Stimulated activated naive CD8-positive, alpha-beta T cell treated with anti-CD3 and anti-CD28 coated beads, Interleukin-15, Interleukin-2, amounts not matched to agents 100 U/mL and 50 U/mL, for 24 hours (primary cell): Measurements from ENCODE around the gene CYP26A1.
A peak's percentile ranks its signal among the peaks of the same experiment; 100 is the strongest.
"Not testable (repeated sequence)": the region's sequence is repeated elsewhere in the genome, so short reads cannot be mapped to it uniquely, and the experiment has no call there.

ENCODE experiments used
- ATAC-seq: fragments of 150-1000 bp; cut with Tn5 transposase; one replicate; pipeline ENCODE4 v1.10.0; 2021
- DNase-seq: peaks from one replicate; pipeline ENCODE4 v3.0.0; 2021

CYP26A1 gene

DNA sequence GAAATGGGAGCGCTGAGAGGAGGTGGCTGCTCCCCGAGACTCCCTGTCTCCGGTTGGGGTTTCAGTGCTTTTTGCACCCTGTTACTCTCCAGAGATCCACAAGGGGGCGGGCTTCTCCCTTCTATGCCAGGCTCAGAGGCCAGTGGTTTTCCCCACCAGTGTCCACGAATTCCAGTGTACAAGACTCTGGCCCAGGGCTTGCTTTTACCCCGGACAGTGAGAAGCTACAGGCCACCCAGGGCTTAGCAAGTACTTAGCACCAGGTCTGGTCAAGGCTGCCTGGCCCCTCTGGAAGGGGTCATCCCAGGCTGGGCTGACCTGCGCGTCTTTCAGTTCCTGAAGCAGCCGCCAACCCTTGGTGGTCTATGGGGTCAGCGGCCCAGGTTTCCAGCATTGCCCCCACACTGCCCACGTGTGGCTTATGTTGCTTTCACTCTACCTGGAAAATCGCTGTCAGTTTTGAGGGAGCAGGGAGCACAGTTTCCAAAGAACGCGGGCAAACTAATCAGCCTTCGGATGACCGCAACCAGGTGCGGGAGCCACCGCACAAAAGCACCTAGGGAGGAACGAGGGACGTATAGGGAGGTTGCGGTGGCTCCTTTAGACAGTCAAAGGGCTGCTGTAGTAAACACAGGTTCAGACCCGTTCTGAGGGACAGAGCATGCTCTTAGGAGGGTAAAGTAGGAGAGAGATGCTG, 6.8 kb downstream of the CYP26A1 start:
- ATAC-seq, result peak; percentile 42
- peak; percentile 62 for DNase-seq

DNA sequence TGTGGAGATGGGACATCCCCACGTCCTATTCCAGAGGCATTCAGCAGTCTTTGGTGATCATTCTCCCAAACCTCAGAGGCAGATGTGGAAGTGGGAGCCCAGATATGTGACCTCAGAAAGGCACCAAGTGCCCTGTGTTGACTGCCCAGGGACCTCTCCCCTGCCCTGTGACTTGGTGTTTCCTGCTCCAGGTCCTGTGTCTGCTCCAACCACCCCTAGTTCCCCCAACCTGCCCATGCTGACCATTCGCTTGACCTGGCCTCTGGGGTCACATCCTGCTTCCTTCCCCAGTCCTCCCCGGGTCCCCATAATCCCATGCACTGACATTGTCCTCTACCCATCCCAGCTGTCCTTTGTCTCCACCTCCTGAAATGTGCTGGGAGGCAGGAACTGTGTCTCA, 7.6 kb downstream of the CYP26A1 start:
- no peak for ATAC-seq
- no peak for DNase-seq

DNA sequence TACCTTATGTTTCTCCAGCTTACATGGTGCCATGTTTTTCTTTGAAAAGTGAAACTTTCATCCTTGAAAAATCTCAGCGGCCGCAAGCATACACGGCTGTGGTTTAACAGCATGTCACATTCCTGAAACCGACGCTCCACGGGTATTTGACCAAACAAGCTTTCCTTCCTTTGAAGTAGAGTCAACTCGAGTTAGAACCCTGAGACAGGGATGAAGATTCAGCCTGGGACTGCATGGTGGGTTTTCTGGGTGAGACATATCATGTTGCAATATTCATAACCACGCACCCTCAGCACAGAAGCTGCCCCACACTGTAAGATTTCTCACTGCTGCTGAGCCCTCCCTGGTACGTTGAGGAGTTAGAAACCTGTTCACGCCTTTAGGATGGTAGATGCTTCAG, 8.1 kb downstream of the CYP26A1 start:
- no peak for ATAC-seq
- no peak for DNase-seq

DNA sequence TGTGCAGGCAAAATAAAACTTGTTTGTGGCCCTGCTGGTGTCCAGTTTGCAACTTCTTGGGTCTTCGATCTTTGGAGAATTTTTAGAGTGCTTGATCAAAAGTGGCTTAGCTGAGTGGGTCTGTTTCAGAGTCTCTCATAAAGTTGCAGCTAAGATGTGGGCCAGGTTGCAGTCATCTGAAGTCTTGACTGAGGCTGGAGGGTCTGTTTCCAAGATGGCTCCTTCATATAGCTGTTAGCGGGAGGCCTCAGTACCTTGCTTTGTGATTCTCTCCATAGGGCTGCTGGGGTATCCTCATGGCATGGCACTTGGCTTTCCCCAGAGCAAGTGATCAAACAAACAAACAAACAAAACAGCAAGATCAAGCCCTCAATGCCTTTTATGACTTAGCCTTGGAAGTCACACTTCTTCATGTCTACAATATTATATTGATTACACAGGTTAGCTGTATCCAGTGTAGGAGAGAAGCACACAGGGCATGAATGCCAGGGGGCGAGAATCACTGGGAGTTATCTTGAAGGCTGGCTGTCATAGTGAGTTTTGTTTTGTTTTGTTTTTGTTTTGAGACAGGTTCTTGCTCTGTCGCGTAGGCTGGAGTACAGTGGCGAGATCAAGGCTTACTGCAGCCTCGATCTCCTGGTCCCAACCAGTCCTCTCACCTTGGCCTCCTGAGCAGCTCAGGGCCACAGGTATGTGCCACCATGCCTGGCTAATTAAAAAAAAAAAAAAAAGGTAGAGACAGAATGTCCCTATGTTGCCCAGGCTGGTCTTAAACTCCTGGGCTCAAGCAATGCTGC, 10.2 kb downstream of the CYP26A1 start:
- DNase-seq (no peak), ATAC-seq (no peak)

DNA sequence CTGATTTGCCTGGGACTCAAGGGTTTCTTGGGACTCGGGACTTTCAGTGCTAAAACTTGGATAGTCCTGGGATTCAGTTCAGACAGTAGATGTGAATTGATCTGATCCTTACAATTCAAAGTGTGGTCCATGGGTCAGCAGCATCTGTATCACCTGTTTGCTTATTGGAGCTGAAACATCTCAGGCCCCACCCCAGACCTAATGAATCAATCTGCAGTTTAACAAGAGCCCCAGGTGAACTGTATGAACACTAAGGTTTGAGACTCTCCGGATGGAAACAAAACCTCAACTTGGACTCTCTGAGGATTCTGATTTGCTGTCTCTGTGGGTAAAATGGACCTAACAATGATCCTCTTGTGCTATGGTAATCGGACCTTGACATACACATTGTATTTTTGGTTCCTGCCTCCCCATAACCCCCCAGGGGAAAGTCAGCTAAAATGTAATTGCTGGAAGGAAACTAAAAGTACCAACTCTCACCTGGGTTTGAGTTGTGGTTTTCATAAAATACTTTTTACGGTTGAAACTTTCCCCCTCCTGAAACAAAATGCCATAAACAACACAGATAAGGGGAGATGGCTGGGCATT, 11.7 kb downstream of the CYP26A1 start:
- DNase-seq (no peak), ATAC-seq (no peak)

DNA sequence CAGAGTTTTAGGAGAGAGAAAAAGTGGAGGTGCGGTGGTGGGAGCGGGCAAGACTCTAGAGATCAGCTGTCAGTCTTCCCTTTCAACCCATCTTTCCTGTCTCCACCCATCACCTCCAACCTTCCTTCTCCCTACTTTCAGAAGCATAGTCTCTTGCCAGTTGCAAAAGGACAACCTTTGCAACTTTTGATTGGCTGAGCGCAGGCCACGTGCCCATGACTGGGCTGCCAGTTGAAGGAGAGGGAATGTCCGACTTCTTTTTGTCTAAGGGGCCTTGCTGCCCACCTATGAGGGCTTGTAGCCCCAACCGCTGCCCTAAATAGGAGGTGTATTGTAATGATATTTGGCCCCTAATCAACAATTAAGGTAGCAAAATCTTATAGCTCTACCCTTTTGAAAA, 12.6 kb downstream of the CYP26A1 start:
- ATAC-seq (no peak), DNase-seq (no peak)

DNA sequence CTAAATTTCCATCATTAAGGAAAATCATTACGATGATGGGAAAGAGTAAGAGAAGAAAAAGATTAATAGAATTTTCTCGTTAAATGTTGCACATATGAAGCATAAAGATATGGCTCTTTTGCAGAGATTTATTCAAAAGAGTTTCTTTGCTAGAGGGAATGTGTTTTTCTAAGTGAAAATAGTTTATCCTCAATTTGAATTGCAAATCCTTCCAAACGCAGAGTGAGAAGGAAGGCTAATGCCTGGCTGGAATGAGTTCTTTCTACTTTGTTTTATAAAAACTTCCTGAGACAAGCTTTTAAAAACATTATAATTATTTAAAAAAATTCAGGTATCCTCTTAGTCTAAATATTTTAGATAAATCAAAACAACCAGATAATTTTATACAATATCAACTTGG, 14.2 kb downstream of the CYP26A1 start:
- ATAC-seq (no peak), DNase-seq (no peak)

DNA sequence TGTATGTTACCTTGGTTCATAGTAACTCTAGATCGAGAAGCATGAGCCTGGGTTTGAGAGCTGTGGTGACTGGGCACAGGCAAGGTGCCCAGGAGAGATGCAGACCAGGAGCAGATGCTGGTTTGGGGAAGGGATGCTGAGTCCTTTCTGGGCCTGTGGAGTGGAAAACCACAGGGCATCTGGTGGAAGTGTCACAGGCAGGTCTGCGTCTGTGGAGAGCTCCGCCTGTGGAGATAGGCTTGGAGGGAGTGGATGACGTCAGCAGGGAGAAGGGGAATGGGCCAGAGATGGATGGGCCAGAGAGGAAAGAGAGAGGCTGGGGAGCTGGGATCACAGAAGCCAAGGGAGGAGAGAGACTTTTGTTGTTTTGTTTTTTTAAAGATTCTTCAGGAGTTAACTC, 14.8 kb downstream of the CYP26A1 start:
- ATAC-seq, result no peak
- DNase-seq, result no peak

DNA sequence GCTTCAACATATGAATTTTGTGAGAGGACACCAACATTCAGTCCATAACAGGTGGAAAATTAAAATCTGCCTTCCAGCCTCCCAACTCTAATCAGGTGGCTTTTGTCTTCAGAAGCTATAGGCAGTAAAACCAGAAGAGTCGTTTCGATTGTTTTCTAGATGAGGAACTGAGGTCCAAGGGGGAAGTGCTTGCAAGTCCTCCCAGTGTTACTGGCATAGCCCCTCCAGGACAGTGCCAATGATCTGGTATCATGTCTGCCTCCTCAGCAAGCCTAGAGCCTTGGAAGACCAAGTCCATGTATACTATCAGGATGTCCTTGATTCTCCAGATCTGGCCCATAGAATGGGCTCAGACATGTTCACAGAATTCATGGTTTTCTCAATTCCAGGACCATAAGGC, 16.9 kb downstream of the CYP26A1 start:
- DNase-seq, result no peak

DNA sequence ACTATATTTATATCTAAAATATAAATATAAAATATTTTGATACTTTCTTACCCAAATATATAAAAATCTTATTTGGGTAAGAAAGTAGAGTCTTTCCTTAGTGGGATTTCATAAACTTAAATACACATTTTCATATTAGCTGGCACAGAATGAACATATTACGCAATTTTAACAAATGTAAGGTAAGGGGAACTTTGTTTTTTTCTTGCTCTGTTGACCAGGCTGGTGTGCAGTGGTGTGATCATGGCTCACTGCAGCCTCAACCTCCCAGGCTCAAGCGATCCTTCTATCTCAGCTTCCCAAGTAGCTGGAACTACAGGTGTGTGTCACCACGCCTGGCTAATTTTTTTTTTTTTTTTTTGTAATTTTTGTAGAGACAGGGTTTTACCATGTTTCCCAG, 18.3 kb downstream of the CYP26A1 start:
- ATAC-seq, result no peak
- DNase-seq, result no peak

More for the DNA sequence above, 16.9 kb downstream of the CYP26A1 start:
- ATAC-seq, result no peak

DNA sequence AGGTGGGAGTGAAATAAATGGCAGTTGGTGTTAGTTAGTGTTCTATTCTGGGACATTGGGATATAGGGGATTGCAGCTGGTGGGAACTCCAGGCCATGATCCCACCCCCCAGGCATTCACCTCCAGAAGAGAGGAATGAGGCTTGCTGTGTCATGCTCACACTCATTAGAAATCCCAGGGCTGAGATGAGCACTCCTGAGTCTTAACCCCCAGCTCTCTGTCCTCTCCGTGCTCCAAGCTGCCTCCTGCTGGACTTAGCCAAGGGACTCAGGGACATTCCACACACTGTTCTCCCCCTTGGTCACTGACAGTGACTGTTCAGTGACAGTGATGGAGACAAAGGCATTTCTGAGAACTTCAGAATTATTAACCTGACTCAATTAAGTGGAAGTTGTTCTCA, 21.5 kb downstream of the CYP26A1 start:
- DNase-seq (no peak), ATAC-seq (no peak)

DNA sequence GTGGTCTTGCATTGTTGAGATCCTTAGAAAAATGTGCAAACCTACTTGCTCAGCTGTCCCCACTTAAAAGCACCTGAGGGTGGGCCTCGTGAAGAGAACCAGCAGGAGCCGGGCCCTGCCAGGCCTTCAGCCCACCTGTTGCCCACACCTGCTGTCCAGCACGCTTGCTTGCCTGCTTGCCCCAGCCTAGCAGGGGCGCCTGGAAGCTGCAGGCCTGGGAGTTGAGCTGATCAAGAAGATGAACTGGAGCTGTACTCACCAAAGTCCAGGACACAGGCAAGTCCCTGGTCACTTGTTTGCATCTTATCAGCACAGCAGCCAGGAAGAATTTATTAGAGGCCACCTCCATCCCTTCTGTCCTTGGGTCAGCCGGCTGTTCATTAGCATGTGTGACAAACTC, 23.2 kb downstream of the CYP26A1 start:
- ATAC-seq (no peak), DNase-seq (no peak)

DNA sequence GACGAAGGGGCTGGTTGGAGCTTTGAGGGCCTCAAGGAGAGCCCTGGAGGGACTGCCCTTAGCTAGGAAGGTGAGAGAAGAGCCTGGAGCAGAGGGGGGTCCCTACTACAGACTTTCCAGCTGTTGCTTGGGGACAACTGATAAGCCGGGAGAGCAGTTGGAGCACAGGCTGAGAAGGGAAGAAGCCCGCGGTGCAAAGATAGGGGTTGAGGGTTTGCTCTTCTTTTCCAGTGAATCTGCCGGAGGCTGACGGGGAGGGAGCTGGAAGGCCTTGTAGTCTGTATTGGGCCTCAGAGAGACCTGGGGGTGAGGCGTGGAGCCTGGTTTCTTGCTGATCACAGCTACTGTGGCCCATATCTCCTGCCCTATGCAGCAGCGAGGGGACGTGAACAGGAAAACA, 23.7 kb downstream of the CYP26A1 start:
- ATAC-seq (no peak), DNase-seq (no peak)

DNA sequence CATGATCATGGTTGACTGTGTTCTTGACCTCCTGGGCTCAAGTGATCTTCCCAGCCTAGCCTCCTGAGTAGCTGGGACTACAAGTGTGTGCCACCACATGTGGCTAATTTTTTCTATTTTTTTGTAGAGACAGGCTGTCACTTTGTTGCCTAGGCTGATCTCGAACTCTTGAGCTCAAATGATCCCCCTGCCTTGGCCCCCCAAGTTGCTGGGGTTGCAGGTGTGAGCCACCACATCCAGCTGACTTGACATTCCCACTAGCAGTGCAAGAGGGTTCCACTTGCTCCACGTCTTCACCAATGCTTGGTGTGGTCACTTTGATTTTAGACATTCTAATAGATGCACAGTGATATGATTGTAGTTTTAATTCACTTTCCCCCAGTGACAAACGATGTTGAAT, 25.1 kb downstream of the CYP26A1 start:
- DNase-seq (no peak), ATAC-seq (no peak)

DNA sequence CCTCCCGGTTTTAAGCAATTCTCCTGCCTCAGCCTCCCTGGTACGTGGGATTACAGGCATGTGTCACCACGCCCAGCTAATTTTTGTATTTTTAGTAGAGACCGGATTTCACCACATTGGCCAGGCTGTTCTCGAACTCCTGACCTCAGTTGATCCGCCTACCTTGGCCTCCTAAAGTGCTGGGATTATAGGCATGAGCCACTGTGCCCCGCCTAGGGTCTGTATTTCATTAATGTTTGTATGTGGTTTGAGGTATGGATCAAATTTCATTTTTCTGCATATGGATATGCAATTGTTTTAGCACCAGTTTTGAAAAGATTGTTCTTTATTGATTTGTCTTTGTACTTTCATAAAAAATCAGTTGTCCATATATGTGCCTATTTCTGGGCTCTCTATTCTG, 26.0 kb downstream of the CYP26A1 start:
- ATAC-seq, result no peak
- no peak for DNase-seq

DNA sequence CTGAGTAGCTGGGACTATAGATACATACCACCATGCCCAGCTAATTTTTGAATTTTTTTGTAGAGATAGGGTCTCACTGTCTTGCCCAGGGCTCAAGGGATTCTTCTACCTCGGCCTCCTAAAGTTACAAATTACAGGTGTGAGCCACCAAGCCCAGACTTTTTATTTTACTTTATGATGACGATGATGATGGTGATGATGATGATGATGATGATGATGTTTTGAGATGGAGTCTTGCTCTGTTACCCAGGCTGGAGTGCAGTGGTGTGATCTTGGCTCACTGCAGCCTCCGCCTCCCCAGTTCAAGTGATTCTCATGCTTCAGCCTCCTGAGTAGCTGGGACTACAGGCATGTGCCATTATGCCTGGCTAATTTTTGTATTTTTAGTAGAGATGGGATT, 27.5 kb downstream of the CYP26A1 start:
- ATAC-seq, result not testable (repeated sequence)

DNA sequence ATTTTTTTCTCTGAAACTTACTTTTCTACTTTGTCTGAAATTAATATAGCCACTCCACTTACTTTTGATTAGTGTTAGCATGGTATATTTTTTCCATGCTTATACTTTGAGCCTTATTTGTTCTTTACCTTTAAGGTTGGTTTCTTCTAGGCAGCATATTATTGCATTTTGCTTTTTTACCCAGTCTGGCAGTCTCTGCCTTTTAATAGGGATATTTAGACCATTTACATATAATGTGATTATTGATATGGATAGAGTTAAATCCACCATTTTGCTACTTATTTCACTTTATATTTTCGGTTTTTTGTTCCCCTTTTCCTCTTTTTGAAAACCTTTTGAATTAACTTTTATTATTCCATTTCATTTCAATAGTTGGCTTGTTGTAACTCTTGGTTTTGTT, 30.3 kb downstream of the CYP26A1 start:
- ATAC-seq, result no peak
- no peak for DNase-seq

More for the DNA sequence above, 27.5 kb downstream of the CYP26A1 start:
- DNase-seq, result not testable (repeated sequence)

DNA sequence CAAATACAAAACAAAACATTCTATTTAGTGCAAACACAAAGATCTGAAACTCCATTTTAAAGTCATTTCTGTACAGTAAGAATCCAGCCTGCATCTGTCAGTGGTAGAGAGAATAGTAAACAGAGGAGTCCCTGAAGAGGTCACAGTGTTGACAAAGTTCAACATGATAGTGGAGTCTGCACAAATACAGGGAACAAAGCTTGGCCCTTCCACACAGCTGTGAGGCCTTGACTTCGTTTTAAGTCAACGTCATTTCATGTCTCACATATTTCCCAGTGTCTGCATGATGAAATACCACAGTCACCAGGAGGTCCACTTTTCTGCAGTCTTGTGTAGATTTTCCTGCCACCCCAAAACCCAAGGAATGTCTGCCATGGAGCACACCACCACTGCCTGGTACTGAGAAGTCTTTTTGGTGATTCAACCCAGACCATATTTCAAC, 33.0 kb downstream of the CYP26A1 start:
- DNase-seq (no peak), ATAC-seq (no peak)

DNA sequence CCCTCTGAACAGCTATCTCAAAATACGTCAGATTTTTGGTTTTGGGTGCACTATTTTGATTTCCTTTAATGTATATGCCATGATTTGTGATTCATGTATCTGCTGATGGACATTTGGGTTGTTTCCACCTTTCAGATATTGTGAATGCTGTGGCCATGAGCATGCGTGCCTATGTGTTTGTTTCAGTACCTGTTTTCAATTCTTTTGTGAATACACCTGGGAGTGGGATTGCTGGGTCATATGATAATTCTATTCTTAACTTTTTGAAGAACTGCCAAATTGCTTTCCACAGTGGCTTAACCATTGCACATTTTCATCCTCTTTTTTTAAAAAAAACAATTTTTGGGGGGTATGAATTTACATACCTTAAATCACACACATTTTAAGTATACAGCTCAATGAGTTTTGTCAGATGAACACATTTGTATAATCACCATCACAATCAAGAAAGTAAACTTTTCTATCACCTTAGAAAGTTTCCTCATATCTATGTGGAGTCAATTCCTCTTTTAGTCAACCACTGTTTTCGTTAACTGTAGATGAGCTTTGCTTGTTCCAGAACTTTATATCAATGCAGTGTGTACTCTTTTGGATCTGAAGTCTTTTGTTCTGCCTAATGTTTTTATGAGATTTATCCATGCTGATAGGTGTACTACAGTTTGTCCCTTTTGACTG, 36.9 kb downstream of the CYP26A1 start:
- no peak for DNase-seq
- no peak for ATAC-seq

DNA sequence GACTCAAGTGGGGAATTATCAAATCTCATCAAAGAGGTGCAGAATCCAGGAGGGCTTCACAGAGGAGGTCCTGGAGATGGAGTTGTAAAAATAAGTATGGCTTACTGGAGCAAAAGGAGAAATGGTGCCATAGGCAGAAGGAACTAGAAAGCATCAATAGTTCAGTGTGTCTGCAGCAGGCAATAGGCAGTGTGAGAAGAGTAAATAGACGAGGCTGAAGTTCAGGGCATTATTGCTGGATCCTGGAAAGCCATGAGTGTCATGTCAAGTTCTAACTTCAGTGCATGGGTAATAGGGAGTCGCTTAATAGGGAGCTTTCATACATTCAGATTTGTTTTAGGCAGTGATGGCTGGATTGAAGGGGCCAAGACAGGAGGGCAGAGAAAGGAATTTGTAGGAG, 39.3 kb downstream of the CYP26A1 start:
- no peak for DNase-seq
- no peak for ATAC-seq

DNA sequence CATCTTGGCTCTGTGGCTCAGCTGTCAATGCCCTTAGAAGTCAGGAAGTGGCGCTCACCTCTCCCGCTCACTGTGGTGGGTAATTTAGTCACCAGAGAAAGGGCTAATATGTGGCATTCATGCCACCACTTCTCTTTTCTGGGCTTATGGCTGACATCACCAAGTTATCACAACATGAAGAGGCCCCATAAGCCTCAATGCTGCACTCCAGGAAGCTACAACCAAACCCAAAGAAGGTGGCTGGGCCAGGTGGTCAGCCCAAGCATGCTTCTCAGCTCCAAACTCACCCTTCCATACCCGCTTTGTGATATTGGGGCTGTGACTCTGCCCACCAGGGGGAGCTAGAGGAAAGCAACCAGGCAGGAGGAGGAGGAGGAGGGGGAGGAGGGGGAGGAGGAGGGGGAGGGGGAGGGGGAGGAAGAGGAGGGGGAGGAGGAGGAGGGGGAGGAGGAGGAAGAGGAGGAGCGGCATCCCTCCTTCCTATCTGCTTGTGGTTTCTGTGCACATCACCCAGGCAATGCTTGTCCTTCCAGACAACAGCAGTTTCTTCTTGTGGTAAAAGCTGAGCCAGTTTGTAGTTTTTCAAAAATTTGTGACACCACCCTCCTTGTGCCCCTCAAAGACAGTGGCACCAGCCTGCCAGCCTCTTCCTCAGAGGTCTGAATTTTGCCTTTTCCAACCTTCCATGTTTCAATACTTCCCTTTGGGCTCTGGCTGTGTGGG, 42.1 kb downstream of the CYP26A1 start:
- peak; percentile 78 for DNase-seq

DNA sequence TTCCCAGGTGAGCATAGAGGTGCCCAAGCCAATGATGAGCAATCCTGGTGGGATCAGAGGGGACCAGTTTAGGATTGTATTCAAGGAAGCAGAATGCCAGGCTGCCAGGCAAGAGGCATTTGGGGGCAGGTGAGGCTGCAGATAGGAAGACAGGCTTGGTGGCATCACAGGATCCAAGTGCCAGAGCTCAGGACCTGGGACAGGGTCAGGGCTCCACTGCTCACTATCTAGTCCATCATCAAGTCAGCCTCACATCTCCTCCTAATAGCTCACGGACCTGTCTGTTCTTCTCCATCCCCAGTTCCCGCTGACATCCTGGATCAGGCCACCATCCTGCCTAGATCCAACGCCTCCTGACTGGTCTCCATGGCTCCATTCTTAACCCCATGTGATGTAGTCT, 47.6 kb downstream of the CYP26A1 start:
- DNase-seq (no peak), ATAC-seq (peak; percentile 19)

More for the DNA sequence above, 42.1 kb downstream of the CYP26A1 start:
- ATAC-seq, result peak; percentile 57
